LNCAP (cell line): ENCODE measurements around the gene LAIR2.
A peak's percentile ranks its signal among the peaks of the same experiment; 100 is the strongest.

Experiments
- TF ChIP-seq, protein P1 (sequence below): fragments of 450-650 bp; IDR thresholded peaks from 2 replicates; pipeline ENCODE4 v1.5.1; 2017; ENCODE audit warnings: mild to moderate bottlenecking

Gene LAIR2

DNA sequence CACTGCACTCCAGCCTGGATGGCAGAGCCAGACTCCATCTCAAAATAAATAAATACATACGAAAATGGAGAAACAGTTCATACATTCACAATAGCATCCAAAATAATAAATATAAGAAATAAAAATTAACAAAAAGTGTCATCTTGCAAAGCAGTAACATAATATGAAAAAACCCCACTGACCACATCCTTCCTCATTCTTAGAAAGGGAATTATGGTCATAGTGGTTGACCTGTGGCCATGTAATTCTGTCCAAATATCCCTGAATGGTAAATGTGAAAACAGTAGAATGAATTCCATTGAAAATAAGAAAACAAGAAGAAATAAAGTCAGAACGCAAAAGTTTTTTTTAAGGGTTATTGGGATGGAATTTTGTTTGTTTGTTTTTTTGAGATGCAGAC lies 22.6 kb upstream of the LAIR2 start:
- TF ChIP-seq, protein P1, sequence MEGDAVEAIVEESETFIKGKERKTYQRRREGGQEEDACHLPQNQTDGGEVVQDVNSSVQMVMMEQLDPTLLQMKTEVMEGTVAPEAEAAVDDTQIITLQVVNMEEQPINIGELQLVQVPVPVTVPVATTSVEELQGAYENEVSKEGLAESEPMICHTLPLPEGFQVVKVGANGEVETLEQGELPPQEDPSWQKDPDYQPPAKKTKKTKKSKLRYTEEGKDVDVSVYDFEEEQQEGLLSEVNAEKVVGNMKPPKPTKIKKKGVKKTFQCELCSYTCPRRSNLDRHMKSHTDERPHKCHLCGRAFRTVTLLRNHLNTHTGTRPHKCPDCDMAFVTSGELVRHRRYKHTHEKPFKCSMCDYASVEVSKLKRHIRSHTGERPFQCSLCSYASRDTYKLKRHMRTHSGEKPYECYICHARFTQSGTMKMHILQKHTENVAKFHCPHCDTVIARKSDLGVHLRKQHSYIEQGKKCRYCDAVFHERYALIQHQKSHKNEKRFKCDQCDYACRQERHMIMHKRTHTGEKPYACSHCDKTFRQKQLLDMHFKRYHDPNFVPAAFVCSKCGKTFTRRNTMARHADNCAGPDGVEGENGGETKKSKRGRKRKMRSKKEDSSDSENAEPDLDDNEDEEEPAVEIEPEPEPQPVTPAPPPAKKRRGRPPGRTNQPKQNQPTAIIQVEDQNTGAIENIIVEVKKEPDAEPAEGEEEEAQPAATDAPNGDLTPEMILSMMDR: no peak

DNA sequence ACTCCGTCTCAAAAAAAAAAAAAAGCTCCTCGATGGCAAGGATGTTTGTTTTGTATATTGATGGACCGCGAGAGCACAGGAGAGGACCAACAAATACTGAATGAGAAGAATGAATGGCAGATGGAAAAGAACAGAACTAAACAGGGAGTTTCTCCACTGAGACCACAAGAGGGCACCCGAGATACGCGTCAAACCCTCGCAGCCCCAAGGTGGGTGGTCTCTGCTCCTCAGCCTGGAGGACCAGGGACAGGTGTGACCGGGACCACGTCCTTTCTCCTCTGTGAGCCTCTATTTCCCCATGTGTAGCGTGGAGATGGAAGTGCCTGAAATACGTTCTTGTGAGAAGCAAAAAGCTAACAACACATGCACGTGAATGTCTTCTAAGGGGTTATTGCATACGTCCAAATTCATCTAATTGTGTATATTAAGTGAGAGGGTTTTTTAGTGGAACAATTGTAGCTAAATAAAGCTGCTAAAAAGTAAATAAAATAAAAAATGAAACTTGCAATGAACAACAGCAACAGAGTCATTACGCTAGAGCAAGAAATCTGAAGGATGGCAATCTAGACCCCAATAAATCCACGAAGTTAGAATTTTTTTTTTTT lies 21.2 kb upstream of the LAIR2 start:
- TF ChIP-seq, protein P1: peak; percentile 72

- TF ChIP-seq, protein P1: no peak
Measured at GRCh38 chr19:54482889-54483288, 19.7 kb upstream of the LAIR2 start.

DNA sequence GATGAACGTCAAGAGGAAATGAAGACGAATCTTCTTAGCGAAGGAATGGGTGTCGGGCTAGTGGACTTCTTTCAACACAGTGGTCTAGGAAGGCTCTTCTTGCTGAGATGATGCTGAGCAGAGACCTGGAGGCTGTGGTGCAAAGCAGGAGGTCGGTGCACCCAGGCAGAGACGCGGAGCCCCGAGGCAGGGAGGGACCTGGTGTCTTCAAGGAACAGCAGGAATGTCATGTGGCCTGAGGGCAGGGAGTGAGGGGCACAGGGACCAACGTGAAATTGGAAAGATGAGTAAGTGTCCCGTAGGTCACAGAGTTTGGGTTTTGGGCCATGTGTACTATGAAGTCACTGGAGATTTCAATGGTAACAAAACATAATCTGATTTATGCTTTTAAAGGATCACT lies 18.2 kb upstream of the LAIR2 start:
- TF ChIP-seq, protein P1: no peak

DNA sequence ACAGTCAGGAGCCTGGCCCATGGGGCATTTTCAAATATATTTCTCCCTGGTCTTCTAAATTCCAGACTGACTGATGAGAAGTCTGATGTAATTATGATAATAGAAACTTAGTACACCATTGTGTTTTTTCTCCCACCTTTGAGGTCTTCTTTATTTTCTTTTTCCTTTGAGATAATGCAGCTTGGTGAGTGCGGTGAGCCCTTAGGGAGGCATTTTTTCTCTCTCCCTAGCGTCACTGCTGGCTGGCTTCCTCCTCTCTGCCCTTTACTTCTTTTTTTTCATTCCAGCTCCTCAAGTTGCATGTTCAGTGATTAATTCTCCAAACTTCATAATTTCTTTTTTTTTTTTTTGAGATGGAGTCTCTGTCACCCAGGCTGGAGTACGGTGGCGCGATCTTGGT lies 16.8 kb upstream of the LAIR2 start:
- TF ChIP-seq, protein P1: no peak

DNA sequence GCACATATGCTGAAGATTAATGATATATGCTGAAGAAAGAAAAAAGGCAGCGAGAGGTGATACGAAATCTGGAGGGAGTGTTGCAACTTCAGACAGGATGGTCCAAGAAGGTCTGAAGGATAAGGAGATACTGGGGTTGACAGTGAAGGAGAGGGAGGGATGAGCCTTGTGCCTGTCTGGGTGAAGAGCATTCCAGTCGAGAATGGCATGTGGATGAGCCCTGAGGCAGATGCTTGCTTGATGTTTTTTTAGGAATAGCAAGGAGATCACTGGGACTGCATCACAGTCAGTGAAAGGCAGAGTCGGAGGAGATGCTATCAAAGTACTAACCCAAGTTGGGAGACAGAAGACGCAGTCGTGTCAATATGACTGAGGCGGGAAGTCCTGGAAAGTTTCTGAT lies 13.3 kb upstream of the LAIR2 start:
- TF ChIP-seq, protein P1: no peak

DNA sequence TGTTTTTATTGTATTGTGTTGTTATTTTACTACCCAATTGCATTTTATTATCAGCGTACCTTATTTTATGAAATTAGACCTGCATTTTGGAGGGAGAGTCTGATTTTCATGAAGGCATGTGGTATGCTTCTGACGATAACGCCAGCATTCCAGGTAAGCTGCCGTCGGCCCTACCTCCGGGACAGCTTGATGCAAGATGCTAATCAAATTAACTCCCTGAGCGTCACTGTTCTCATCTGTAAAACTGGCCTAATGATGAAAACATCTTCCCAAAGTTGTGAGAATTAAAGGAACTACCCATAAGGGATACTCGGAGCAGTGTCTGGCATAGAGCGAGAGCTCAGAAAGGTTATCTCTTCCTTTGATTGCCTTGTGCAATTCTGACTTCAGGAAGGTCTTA lies 12.9 kb upstream of the LAIR2 start:
- TF ChIP-seq, protein P1: no peak

- TF ChIP-seq, protein P1: no peak
Measured at GRCh38 chr19:54492568-54492967, 10.1 kb upstream of the LAIR2 start.
